T-helper 1 cell treated with Interleukin-12 subunit alpha and Interleukin-12 subunit beta and Interleukin-4 antibody, amounts not matched to agents 30 μg/mL and 1 μg/mL, for 36 hours (primary cell): ENCODE results near the gene MAST4.

Source experiments
- H3K27ac Mint-ChIP-seq: one replicate; pipeline ENCODE4 v1.8.0; 2021; ENCODE audit warnings: mild to moderate bottlenecking, mixed read lengths
- H3K27me3 Mint-ChIP-seq: one replicate; pipeline ENCODE4 v1.8.0; 2021; ENCODE audit warnings: low read depth, mixed read lengths
- H3K36me3 Mint-ChIP-seq: one replicate; pipeline ENCODE4 v1.8.0; 2021; ENCODE audit warnings: low read depth, mixed read lengths
- H3K4me1 Mint-ChIP-seq: one replicate; pipeline ENCODE4 v1.8.0; 2021; ENCODE audit warnings: low read depth, mixed read lengths
- H3K4me3 Mint-ChIP-seq: one replicate; pipeline ENCODE4 v1.8.0; 2021; ENCODE audit warnings: mild to moderate bottlenecking, moderate library complexity, mixed read lengths
- H3K9me3 Mint-ChIP-seq: one replicate; pipeline ENCODE4 v1.8.0; 2021; ENCODE audit warnings: mixed read lengths

MAST4 gene

GRCh38 chr5:67013719-67014118 is 417.5 kb downstream of the MAST4 start:
- Mint-ChIP-seq H3K4me3 (no peak overlapping the region), H3K4me1 (peaks cover 35% of the 10 kb centered on the region), H3K27me3 (no peaks in the 10 kb centered on the region), H3K9me3 (no peaks in the 10 kb centered on the region), H3K36me3 (peaks cover 14% of the 10 kb centered on the region), H3K27ac (no peak overlapping the region)

- Mint-ChIP-seq H3K4me3 (no peak overlapping the region), H3K27ac (no peak overlapping the region), H3K9me3 (no peaks in the 10 kb centered on the region), H3K27me3 (no peaks in the 10 kb centered on the region), H3K4me1 (peaks cover 31% of the 10 kb centered on the region), H3K36me3 (peaks cover 9% of the 10 kb centered on the region)
Measured at GRCh38 chr5:67014191-67014590, 418.0 kb downstream of the MAST4 start.

- H3K4me3 Mint-ChIP-seq = no peak overlapping the region
- H3K9me3 Mint-ChIP-seq = no peaks in the 10 kb centered on the region
- no peak overlapping the region for H3K27ac Mint-ChIP-seq
- peaks cover 9% of the 10 kb centered on the region for H3K36me3 Mint-ChIP-seq
- no peaks in the 10 kb centered on the region for H3K27me3 Mint-ChIP-seq
- peaks cover 25% of the 10 kb centered on the region for H3K4me1 Mint-ChIP-seq
Measured at GRCh38 chr5:67014957-67015400, 418.8 kb downstream of the MAST4 start.

GRCh38 chr5:67015541-67016191 is 419.5 kb downstream of the MAST4 start:
- H3K27ac Mint-ChIP-seq = no peak overlapping the region
- peaks cover 18% of the 10 kb centered on the region for H3K4me1 Mint-ChIP-seq
- H3K9me3 Mint-ChIP-seq = no peaks in the 10 kb centered on the region
- peaks cover 9% of the 10 kb centered on the region for H3K36me3 Mint-ChIP-seq
- H3K27me3 Mint-ChIP-seq = no peaks in the 10 kb centered on the region
- no peak overlapping the region for H3K4me3 Mint-ChIP-seq

GRCh38 chr5:67019065-67019845 is 423.1 kb downstream of the MAST4 start:
- Mint-ChIP-seq H3K27ac (no peak overlapping the region), H3K4me1 (peaks cover 9% of the 10 kb centered on the region), H3K4me3 (no peak overlapping the region), H3K9me3 (no peaks in the 10 kb centered on the region), H3K27me3 (no peaks in the 10 kb centered on the region), H3K36me3 (peaks cover 4% of the 10 kb centered on the region)

GRCh38 chr5:67020096-67020615 is 424.0 kb downstream of the MAST4 start:
- H3K4me1 Mint-ChIP-seq = peaks cover 3% of the 10 kb centered on the region

GRCh38 chr5:67021031-67021430 is 424.8 kb downstream of the MAST4 start:
- no peaks in the 10 kb centered on the region for H3K9me3 Mint-ChIP-seq
- no peak overlapping the region for H3K27ac Mint-ChIP-seq
- H3K4me1 Mint-ChIP-seq = peaks cover 3% of the 10 kb centered on the region
- H3K27me3 Mint-ChIP-seq = no peaks in the 10 kb centered on the region
- peaks cover 2% of the 10 kb centered on the region for H3K36me3 Mint-ChIP-seq
- H3K4me3 Mint-ChIP-seq = no peak overlapping the region

More at GRCh38 chr5:67020096-67020615, 424.0 kb downstream of the MAST4 start:
- H3K27me3 Mint-ChIP-seq = no peaks in the 10 kb centered on the region
- H3K27ac Mint-ChIP-seq = no peak overlapping the region
- H3K4me3 Mint-ChIP-seq = no peak overlapping the region
- no peaks in the 10 kb centered on the region for H3K9me3 Mint-ChIP-seq
- H3K36me3 Mint-ChIP-seq = peaks cover 4% of the 10 kb centered on the region

- Mint-ChIP-seq H3K36me3 (peaks cover 2% of the 10 kb centered on the region), H3K27ac (no peak overlapping the region), H3K27me3 (no peaks in the 10 kb centered on the region)
Measured at GRCh38 chr5:67021521-67021920, 425.3 kb downstream of the MAST4 start.

GRCh38 chr5:67021962-67022361 is 425.8 kb downstream of the MAST4 start:
- H3K27me3 Mint-ChIP-seq = no peaks in the 10 kb centered on the region
- H3K4me3 Mint-ChIP-seq = no peak overlapping the region
- H3K27ac Mint-ChIP-seq = no peak overlapping the region
- no peaks in the 10 kb centered on the region for H3K9me3 Mint-ChIP-seq
- peaks cover 3% of the 10 kb centered on the region for H3K4me1 Mint-ChIP-seq
- H3K36me3 Mint-ChIP-seq = peaks cover 1% of the 10 kb centered on the region

More at GRCh38 chr5:67021521-67021920, 425.3 kb downstream of the MAST4 start:
- H3K9me3 Mint-ChIP-seq = no peaks in the 10 kb centered on the region
- peaks cover 3% of the 10 kb centered on the region for H3K4me1 Mint-ChIP-seq
- H3K4me3 Mint-ChIP-seq = no peak overlapping the region

GRCh38 chr5:67025457-67025856 is 429.3 kb downstream of the MAST4 start:
- no peak overlapping the region for H3K4me3 Mint-ChIP-seq
- H3K27ac Mint-ChIP-seq = no peak overlapping the region
- H3K27me3 Mint-ChIP-seq = no peaks in the 10 kb centered on the region
- H3K4me1 Mint-ChIP-seq = peaks cover 21% of the 10 kb centered on the region
- peaks cover 15% of the 10 kb centered on the region for H3K36me3 Mint-ChIP-seq
- H3K9me3 Mint-ChIP-seq = no peaks in the 10 kb centered on the region

- Mint-ChIP-seq H3K4me1 (peaks cover 27% of the 10 kb centered on the region), H3K36me3 (peaks cover 15% of the 10 kb centered on the region), H3K27me3 (no peaks in the 10 kb centered on the region), H3K4me3 (no peak overlapping the region), H3K27ac (no peak overlapping the region), H3K9me3 (no peaks in the 10 kb centered on the region)
Measured at GRCh38 chr5:67026278-67026677, 430.1 kb downstream of the MAST4 start.

- Mint-ChIP-seq H3K9me3 (no peaks in the 10 kb centered on the region), H3K27ac (no peak overlapping the region), H3K36me3 (peaks cover 15% of the 10 kb centered on the region), H3K4me3 (no peak overlapping the region), H3K4me1 (peaks cover 32% of the 10 kb centered on the region), H3K27me3 (no peaks in the 10 kb centered on the region)
Measured at GRCh38 chr5:67027171-67027570, 431.0 kb downstream of the MAST4 start.

- H3K4me3 Mint-ChIP-seq = no peak overlapping the region
- peaks cover 13% of the 10 kb centered on the region for H3K36me3 Mint-ChIP-seq
- no peak overlapping the region for H3K27ac Mint-ChIP-seq
- H3K9me3 Mint-ChIP-seq = no peaks in the 10 kb centered on the region
- H3K27me3 Mint-ChIP-seq = no peaks in the 10 kb centered on the region
- H3K4me1 Mint-ChIP-seq = peaks cover 34% of the 10 kb centered on the region
Measured at GRCh38 chr5:67028371-67028770, 432.2 kb downstream of the MAST4 start.

- Mint-ChIP-seq H3K9me3 (no peaks in the 10 kb centered on the region), H3K27me3 (no peaks in the 10 kb centered on the region), H3K4me3 (no peak overlapping the region), H3K4me1 (peaks cover 37% of the 10 kb centered on the region), H3K36me3 (peaks cover 13% of the 10 kb centered on the region), H3K27ac (no peak overlapping the region)
Measured at GRCh38 chr5:67028941-67029340, 432.7 kb downstream of the MAST4 start.

- Mint-ChIP-seq H3K4me3 (no peak overlapping the region), H3K9me3 (no peaks in the 10 kb centered on the region), H3K27ac (no peak overlapping the region), H3K4me1 (peaks cover 39% of the 10 kb centered on the region), H3K36me3 (peaks cover 13% of the 10 kb centered on the region), H3K27me3 (no peaks in the 10 kb centered on the region)
Measured at GRCh38 chr5:67029481-67029880, 433.3 kb downstream of the MAST4 start.
